NCI-H1105 treated with DMSO at 0.1 percent for 48 hours (cell line): Measurements from ENCODE around the gene CTSL.

ENCODE experiments used
- DNase-seq: peaks from one replicate; lab custom pipeline; 2025; lab: John Stamatoyannopoulos, UW

The CTSL gene

DNA sequence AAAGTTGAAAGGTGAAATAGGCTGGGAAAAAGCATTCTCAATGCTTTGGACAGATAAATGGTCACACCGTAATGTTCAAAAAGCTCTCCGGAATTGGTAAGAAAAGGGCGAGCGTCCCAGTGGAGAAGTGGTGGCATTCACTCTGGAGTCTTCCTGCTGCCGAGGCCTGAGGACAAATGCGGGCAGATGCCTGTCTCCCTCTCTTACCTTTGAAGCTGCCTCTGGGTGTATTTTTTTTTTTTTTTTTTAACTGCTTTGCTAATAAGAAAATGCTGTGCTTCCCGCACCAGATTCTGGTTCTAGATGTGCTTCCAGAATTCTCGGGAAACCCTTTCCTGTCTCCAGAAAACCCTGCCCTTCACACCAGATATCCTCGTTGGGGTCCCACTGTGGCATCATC is 24.4 kb upstream of the CTSL start:
- DNase-seq: no peak

DNA sequence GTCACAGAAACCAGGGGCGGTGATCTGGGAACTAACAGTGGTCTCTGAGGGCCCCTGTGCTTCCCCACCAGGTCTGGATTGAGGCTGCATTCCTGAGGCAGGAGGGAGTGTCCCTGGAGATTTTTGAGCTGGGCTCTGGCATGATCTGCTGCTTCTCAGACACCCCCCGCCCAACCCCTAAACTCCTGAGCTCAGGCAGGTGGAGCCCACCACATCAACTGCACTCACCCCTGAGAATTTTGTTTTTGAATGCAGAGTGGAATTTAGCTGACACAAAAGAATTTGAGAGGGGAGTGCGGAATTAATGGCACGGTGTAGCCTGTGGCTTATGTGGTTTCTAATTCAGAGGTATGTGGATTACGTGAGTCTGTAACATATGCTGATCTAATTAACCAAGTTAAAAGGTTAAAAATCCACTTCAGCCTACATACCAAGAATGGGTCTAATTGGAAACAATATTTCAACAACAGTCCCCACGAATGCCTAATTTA is 23.9 kb upstream of the CTSL start:
- DNase-seq: no peak

DNA sequence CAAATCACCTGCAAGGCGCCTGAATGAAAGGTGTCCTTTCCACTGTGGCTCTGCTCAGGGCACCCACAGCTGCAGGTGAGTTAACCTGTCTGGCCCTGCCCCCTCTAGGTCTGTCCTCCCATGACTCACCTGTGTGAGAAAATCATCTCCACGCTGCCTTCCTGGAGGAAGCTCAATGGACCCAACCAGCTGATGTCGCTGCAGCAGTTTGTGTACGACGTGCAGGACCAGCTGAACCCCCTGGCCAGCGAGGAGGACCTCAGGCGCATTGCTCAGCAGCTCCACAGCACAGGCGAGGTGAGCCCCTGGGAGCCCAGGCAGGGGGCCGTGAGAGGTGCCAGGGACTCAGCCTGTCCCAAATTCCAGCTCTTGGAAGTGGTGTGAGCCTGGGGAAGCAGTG is 23.0 kb upstream of the CTSL start:
- no peak for DNase-seq

DNA sequence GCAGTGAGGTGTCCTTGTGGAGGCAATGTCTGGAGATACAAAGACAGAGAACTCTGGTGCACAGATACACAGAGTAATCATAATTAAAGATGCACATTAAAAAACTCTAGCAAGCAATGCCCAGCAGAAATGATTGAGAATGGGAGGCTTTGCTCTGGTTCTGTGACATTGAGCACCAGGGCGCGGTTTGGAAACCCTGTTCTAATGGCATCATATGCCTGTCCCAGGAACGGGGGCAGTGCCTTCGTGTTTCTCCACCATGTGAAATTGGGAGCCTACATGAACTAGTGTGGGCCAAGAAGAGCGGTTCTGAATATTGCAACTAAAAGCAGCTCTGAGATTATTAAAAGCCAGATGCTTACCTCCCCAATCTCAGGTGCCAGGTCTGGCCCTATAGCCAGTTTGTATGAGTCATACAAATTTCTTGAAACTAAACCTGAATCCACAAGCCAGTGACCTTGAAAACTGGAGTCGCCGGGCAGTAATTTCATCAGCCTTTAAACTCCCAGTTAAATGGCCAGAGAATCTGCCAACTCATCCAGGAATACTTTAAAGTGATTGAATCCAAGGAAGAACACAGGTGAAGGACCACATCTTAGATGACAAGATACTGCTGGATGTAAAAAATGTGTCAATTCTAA is 22.2 kb upstream of the CTSL start:
- DNase-seq: no peak

DNA sequence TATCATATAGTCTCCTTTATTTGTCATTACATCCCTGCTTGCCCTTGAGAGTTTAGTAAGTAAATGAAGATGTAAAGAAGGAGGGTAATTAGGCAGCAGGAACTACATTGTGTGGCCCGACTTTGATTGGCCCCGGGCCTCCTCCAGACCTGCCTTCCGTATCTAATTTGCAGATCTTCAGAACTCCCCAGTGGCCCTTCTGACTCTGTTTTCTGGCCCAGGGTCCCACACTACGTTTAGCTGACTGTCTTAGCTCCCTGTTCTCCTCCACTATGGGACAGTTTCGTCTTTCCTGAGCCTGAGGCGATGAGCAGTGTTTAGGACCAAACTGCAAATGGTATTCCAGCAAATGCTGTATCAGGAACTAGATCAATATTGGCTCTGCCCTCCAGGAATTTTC is 21.6 kb upstream of the CTSL start:
- no peak for DNase-seq

DNA sequence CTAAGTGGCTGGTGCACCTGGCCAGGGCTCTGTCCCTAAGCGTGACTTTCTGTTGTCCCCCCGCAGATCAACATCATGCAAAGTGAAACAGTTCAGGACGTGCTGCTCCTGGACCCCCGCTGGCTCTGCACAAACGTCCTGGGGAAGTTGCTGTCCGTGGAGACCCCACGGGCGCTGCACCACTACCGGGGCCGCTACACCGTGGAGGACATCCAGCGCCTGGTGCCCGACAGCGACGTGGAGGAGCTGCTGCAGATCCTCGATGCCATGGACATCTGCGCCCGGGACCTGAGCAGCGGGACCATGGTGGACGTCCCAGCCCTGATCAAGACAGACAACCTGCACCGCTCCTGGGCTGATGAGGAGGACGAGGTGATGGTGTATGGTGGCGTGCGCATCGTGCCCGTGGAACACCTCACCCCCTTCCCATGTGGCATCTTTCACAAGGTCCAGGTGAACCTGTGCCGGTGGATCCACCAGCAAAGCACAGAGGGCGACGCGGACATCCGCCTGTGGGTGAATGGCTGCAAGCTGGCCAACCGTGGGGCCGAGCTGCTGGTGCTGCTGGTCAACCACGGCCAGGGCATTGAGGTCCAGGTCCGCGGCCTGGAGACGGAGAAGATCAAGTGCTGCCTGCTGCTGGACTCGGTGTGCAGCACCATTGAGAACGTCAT is 19.7 kb upstream of the CTSL start:
- DNase-seq: no peak

DNA sequence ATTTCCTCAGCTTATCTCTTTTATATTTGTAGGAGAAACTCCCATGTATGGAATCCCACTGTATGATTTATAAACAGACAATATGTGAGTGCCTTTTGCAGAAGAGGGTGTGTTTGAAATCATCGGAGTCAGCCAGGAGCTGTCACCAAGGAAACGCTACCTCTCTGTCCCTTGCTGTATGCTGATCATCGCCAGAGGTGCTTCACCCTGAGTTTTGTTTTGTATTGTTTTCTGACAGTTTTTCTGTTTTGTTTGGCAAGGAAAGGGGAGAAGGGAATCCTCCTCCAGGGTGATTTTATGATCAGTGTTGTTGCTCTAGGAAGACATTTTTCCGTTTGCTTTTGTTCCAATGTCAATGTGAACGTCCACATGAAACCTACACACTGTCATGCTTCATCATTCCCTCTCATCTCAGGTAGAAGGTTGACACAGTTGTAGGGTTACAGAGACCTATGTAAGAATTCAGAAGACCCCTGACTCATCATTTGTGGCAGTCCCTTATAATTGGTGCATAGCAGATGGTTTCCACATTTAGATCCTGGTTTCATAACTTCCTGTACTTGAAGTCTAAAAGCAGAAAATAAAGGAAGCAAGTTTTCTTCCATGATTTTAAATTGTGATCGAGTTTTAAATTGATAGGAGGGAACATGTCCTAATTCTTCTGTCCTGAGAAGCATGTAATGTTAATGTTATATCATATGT is 18.0 kb upstream of the CTSL start:
- no peak for DNase-seq

DNA sequence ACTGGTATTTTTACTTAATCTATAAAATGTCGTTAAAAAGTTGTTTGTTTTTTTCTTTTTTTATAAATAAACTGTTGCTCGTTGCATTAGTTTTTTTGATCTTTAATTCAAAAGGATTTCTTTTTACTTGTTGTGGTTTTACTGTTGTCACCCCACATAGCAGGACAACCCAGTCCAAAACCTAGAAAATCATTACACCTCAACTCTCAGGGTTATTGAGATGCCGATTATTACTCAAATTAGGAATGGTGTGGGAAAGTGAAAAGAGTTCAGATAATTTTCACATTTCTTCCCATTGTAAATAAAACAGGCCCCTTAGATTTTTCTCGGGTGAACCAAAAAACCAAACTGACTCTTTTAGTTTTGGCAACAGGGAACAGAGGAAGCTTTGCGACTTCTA is 17.4 kb upstream of the CTSL start:
- no peak for DNase-seq

DNA sequence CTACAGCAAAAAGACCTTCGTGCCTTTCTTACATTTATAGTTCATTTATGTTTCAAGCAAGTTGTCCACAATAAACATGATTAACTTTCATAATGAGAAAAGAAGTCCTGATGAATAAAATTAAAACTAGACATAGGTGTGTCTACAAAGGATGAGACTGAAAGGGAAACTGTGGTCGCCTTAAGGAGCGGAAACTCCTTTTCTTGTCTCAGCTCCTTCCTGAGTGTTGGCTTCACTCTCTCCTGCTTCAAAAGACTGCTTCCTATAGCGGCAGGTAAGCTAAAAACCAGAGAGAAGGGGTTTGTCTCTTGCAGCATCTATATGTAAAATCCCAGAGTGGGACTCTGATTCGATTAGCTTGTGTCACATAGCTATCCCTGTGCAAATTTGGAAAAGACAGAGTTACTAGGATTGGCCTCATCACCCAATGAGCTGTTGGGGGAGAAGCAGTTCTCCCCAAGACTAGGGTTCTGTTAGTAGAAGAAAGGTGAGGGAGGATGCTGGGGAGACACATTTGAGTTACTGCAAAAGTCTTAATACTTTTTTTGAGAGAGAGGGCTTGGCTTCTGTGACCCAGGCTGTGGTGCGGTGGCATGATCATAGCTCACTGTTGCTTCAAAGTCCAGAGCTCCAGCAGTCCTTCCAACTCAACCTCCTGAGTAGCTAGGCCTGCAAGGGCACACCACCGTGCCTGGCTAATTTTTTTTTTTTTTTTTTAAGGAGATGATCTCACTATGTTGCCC is 16.8 kb upstream of the CTSL start:
- DNase-seq: no peak

DNA sequence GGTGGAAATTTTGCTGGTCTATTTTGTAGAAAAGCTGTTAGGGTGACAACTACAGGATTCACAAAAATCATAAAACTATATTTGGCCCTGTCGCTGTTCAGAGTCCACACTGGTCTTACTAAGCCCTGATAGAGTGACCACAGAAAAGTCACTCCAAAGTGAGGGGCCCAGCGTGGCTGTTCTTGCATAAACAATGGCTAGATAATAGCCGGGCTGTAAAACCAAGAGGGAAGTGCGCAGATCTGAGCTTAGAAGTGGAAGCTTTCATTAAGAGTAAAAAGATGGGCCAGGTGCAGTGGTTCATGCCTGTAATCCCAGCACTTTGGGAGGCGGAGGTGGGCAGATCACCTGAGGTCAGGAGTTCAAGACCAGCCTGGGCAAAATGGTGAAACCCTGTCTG is 15.5 kb upstream of the CTSL start:
- no peak for DNase-seq

DNA sequence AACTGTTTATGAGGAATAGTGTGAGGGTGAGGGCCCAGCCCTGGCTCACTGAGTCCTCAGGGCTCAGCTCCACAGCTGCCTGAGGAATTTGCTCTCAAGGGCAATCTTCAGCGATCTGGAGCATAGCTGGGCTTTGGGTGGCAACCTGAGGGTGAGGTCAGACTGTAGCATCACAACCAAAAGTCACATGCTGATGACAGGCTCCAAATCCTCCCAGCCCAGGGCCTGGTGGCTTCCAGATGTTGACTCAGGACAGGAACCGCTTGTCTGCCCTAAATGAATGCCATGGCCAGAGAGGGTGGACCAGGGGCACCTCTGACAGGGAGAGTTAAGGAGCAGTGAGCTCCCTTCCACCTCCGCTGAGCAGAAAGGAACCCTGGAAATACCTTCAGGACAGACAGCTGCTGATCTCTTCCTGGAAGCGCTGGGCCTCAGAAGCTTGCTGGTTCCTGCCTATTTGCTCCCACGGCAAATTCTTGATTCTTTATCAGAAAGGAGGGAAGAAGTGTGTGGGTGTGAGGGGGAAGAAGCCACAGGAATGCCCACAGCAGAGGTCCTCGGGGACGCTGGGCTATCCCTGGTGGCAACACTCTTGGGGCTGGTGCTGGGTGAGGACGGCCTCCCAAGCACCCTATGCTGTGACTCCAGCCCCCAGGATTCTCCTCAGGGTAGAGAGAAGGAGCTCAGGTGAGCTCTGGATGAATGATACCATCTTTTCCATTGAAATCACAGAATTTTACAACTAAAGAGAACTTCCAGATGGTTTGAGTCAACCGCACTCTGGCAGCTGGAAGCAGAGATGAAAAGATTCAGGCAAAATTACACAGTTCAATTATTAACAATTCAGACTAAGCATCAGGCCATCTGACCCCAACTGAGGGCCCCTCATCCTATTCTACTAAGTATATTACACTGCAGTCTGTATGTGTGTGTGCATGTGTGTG is 13.8 kb upstream of the CTSL start:
- DNase-seq: no peak

DNA sequence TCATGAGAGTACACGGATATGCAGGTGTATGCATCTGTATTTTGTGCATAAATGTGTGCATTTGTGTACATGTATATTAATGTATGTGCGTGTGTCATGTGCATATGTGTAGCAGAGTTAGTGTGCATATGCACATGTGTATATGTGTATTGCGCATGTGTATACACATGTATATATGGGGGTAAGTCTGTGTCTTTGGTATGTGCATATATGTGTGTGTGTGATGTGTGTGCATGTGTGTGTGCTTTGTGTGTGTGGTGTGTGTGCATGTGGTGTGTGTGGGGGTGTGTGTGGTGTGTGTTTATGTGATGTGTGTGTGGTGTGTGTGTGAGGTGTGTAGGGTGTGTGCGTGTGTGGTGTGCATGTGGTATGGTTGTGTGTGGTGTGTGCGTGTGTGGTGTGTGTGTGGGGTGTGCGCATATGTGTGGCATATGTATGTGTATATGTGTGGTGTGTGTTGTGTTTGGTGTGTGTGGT is 13.1 kb upstream of the CTSL start:
- DNase-seq: no peak

DNA sequence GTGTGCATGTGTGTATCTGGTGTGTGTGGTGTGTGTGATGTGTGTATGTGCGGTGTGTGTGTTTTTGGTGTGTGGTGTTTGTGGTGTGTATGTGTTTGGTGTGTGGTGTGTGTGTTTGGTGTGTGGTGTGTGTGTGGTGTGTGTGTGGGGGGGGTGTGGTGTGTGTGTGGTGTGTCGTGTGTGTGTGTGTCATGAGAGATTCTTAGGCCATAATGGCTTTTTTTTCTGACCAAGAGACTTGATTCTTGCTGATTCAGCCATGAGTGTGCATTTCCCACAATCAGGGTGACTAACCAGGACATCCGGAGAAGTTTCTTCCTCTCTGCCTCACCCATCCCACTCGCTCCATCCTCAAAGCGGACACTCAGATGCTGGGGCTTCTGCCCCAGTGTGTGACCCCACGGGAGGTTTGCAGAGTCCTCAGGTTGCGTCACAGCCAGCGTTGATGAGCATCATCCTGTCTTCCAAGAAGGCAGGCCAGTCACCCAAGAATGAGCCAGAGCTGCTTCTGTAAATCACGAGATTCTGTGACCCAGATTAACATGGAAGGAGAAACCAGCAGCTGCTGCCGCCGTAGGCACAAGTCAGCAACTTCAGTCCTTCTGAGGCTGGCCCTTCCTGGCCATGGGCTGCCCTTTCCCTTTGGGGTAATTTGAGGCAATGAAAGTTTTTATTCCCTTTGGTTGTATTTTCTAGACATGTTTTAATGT is 12.5 kb upstream of the CTSL start:
- no peak for DNase-seq

DNA sequence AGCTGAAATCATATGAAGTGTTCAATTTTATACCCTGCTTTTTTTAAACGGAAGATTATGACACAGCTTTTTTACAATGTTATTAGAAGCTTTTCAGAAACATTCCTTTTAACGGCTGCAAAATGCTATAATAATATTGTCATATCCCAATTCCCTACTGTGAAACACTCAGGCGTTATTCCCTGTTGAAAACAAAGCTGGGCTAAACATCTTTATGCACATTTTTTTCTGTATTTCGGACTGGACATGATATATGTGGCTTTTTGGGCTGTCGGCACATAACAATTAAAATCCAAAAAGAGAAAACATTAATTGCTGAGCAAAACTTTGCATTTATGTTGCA is 12.0 kb upstream of the CTSL start:
- no peak for DNase-seq

DNA sequence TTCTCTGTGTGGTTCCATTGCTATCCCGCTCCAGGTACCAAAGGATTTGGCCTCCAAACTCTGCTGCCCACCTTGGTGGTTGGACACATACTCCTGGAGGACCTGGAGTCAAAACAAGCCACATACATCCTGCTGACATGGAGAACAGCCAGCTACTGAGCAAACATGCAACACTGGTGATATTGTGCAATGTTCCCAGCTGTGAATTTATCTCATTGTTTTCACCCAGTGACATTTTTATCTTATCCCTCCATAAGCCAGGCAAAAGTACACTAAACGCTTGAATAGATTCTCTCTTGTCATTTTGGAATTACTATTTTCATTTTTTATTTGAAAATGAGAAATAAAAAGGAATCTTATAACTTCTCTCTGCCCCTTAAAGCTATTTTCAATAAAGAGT is 11.1 kb upstream of the CTSL start:
- no peak for DNase-seq

DNA sequence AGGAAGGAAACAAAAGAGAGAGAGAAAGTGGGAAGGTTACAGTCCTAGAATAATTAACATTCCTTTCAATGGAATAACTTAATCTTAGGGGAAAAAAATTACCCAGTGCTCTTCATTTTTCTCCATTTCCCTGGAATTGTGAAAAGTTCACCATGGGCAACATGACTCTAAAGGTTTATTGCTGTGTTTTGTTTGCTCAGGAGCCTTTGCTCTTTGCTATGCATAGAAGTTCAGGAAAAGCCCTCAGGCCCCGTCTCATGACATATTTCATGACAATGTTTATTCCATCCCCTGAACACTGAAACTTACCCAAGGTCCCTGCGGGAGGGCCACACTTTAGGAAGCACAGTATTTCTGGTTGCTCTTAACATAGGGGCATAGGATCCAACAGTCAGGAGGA is 9.8 kb upstream of the CTSL start:
- no peak for DNase-seq

DNA sequence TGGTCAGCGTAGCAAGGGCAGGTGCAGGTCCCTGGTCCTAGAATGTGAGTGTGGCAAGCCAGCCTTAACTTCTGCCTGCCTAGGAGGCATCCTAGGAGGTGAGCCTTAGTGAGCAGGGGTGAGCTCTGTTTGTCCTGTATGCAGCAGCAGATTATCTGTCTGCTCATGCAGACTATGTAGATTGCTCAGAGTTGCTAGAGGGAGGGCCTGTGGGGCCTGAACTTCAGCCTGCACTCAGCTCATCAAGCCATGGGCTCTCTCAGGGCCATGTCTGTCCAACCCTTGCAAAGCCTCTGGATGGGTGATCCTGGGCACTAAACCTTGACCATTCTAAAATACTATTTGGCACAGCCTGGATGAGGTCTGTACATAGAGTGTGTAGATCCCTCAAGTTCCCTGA is 8.5 kb upstream of the CTSL start:
- no peak for DNase-seq

DNA sequence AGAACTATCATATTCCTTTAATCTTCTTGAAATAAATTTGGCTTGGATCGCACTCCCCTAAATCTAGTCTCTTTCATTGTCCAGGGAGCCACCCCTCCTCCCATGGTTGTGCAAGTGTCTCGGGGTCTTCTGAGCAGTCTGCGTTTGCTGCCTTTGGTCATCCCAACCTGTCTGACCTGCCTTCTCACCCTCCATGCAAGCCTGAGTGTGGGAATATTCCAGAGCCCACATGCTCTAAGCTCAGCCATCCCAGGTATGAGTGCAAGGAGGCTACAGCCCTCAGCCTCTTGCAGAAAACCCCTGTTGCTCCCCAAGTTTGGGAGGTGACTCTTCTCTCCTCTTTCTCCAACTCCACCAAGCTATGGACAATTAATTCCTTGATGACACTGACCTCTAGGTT is 7.7 kb upstream of the CTSL start:
- DNase-seq: no peak

DNA sequence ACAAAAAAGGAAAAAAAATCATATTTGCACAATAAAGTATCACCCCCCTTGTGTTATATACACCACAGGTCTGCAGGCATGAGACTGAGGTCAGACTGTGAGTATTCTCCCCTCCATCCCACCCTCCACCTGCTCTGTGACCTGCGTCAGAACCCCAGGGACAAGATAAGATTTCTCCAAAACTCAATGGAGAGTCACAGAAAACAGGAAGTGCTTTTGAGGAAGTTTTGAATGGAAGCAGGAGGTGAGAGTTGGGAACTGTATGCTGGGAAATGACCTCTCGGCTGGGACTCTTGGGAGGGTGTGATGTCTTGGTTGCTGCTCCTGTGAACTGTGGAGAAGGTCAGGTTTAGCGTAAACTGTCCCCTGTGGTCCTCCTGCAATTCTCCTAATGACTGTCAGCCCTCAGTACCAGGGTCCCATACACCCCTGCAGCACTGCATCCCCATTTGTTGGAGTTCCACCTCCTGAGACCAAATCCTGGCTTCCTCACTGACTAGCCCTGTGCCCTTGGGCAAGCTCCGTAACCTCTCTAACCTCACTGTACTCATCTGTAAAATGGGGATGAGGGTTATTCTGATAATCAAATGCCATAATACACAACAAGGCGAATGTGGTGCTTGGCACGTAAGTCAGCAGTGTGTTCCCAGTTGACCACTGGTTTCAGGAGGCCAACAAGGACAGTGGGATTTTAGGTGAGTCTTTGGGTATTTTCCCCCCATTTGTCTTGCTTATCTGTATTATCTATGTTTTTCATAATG is 6.9 kb upstream of the CTSL start:
- DNase-seq: no peak

DNA sequence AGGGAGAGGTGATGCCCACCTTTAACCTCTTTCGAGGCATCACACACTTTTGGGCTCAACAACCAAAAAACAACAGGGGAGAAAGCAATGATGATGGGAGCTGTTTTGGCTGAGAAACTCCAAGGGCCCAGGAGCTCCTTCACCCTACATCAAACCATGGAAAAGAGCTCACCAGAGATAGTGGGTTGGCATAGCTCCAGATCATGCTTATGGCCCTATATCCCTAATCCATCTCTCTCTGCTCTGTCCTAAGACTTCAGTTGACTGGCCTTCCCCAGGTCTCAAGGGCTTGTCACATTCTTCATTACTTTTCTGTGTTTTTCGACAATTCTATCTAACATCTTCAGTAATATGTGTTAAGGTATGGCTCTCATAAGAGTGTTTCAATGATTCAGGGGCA is 5.7 kb upstream of the CTSL start:
- DNase-seq: no peak
